Caco-2 (cell line): ENCODE results near the gene CACNA1D. TPM values are rescaled to one million over a fixed set of nuclear protein-coding genes. Genes with fewer than 3 reads are reported as not detected.

Source experiments
- BruUV-seq: library from RNA; stranded (reverse); fragments of 400-500 nt; replicated peaks from 2 replicates; lab custom pipeline; 2021; lab: Mats Ljungman, UMichigan
- CTCF ChIA-PET: fragments of 300-600 bp; sonication (Branson Sonifier 250); formaldehyde crosslinking; loops from one replicate; lab custom pipeline; 2022; ENCODE audit warnings: antibody characterized with exemption; lab: Charles Lee
- POLR2A ChIA-PET: fragments of 300-600 bp; sonication (Branson Sonifier 250); formaldehyde crosslinking; loops from one replicate; lab custom pipeline; 2022; ENCODE audit warnings: antibody characterized with exemption; lab: Charles Lee
- DNase-seq, 2 experiments: peaks; one replicate each; pipeline versions ENCODE4 v3.0.0 to v3.0.0-alpha.2; 2020 to 2022
- H3K27me3 ChIP-seq: replicated peaks from 2 replicates; pipeline ENCODE4 v1.6.0; 2011; ENCODE audit warnings: low read length; ENCODE audit not compliant: control insufficient read depth, insufficient read depth
- H3K36me3 ChIP-seq: 2 replicates; pipeline ENCODE4 v1.5.1; 2011; ENCODE audit warnings: low read length; ENCODE audit not compliant: control insufficient read depth, insufficient read depth
- H3K4me1 ChIP-seq: fragments of 250-450 bp; sonication (Bioruptor Pico); 2 replicates; pipeline ENCODE4 v1.5.1; 2020; ENCODE audit warnings: mild to moderate bottlenecking
- H3K4me3 ChIP-seq: 2 replicates; pipeline ENCODE4 v1.5.1; 2011; ENCODE audit warnings: low read depth, mild to moderate bottlenecking, control low read depth, low read length
- H3K9me3 ChIP-seq: fragments of 250-450 bp; sonication (Bioruptor Pico); 2 replicates; pipeline ENCODE4 v1.5.1; 2020; ENCODE audit warnings: mild to moderate bottlenecking, moderate library complexity
- H3K27ac Mint-ChIP-seq: one replicate; pipeline ENCODE4 v1.8.0; 2022; ENCODE audit warnings: mixed read lengths; ENCODE audit not compliant: unreplicated experiment
- H3K27me3 Mint-ChIP-seq: one replicate; pipeline ENCODE4 v1.8.0; 2022; ENCODE audit warnings: mixed read lengths; ENCODE audit not compliant: insufficient read depth, unreplicated experiment
- H3K36me3 Mint-ChIP-seq: one replicate; pipeline ENCODE4 v1.8.0; 2022; ENCODE audit warnings: mild to moderate bottlenecking, mixed read lengths; ENCODE audit not compliant: insufficient read depth, unreplicated experiment
- H3K4me1 Mint-ChIP-seq: one replicate; pipeline ENCODE4 v1.8.0; 2022; ENCODE audit warnings: low read depth, mixed read lengths; ENCODE audit not compliant: unreplicated experiment
- H3K4me3 Mint-ChIP-seq: one replicate; pipeline ENCODE4 v1.8.0; 2022; ENCODE audit warnings: mild to moderate bottlenecking, moderate library complexity, mixed read lengths; ENCODE audit not compliant: unreplicated experiment
- H3K9me3 Mint-ChIP-seq: one replicate; pipeline ENCODE4 v1.8.0; 2022; ENCODE audit warnings: mixed read lengths; ENCODE audit not compliant: unreplicated experiment
- intact Hi-C: fragments of 100-400 bp; cut with micrococcal nuclease; formaldehyde crosslinking; loops from one replicate; pipeline ENCODE4 v1.10.0; 2022; ENCODE audit not compliant: unreplicated experiment
- total RNA-seq: library from RNA; stranded (reverse); gene quantifications from 2 replicates; pipeline ENCODE4 v1.2.3, GENCODE V29; 2022
- TF ChIP-seq, protein P1 (sequence below), 2 experiments: fragments of 200-600 bp in 1 of 2; IDR thresholded peaks; 1 replicate in 1 of 2; 2 replicates in 1 of 2; pipeline versions ENCODE4 v1.5.1 to v1.8.0; 2011 to 2022; ENCODE audit warnings: antibody characterized with exemption in 1 of 2, control low read depth in 1 of 2, inconsistent platforms in 1 of 2, low read depth in 1 of 2, low read length in 1 of 2, mild to moderate bottlenecking in 1 of 2, moderate library complexity in 1 of 2; ENCODE audit not compliant: insufficient read depth in 1 of 2, severe bottlenecking in 1 of 2, unreplicated experiment in 1 of 2

Gene CACNA1D
- total RNA-seq, 1 experiment from 2014 or later: 13.3 TPM

DNA sequence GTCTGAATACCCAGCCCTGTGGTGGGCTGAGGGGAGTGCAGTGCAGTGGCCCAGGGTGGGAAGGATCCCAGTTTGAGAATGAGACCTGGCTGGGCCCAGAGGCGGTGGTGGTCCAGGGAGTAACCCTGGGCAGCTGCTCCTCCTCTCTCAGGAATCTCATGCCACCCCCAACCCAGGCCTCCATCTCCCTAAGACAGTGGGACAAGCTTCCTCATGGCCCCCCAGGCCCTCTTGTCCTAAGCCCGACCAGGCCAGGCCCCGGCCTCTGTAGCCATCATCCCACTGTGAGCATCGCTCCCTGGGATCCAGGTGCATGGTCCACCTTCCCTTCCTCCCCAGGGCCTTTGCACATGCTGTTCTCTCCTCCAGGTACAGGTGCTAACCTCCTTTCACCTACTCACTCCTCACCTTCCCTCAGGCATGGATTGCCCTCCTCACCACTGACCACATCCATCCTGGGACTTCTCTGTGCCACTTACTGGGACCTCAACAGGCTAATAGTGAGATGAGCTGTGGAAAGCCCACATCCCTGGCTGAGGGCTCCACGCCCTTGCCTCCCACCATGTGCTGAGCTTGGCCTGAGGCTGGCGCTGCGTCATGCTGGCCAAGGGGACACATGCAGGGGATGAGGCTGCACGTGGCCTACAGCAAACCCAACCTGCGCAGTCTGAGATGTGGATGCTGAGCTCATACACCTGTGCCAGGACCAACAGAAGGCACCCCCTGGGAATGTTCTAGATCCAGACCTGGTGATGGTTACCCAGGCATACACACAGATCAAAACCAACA, 341.9 kb downstream of the CACNA1D start:
- Mint-ChIP-seq H3K27me3 (no peaks in the 10 kb centered on the region), H3K4me3 (no peak overlapping the region), H3K36me3 (peaks cover 32% of the 10 kb centered on the region), H3K9me3 (no peaks in the 10 kb centered on the region), H3K4me1 (no peaks in the 10 kb centered on the region), H3K27ac (no peak overlapping the region)
- no peak for DNase-seq
- Histone ChIP-seq H3K27me3 (no peaks in the 10 kb centered on the region), H3K4me3 (no peak overlapping the region), H3K4me1 (no peaks in the 10 kb centered on the region), H3K36me3 (peaks cover 4% of the 10 kb centered on the region), H3K9me3 (no peaks in the 10 kb centered on the region)
- ChIA-PET POLR2A (no interaction called here), CTCF (no interaction called here)
- TF ChIP-seq, protein P1, sequence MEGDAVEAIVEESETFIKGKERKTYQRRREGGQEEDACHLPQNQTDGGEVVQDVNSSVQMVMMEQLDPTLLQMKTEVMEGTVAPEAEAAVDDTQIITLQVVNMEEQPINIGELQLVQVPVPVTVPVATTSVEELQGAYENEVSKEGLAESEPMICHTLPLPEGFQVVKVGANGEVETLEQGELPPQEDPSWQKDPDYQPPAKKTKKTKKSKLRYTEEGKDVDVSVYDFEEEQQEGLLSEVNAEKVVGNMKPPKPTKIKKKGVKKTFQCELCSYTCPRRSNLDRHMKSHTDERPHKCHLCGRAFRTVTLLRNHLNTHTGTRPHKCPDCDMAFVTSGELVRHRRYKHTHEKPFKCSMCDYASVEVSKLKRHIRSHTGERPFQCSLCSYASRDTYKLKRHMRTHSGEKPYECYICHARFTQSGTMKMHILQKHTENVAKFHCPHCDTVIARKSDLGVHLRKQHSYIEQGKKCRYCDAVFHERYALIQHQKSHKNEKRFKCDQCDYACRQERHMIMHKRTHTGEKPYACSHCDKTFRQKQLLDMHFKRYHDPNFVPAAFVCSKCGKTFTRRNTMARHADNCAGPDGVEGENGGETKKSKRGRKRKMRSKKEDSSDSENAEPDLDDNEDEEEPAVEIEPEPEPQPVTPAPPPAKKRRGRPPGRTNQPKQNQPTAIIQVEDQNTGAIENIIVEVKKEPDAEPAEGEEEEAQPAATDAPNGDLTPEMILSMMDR (IDR thresholded peaks at IDR 0.05; ENCODE audit: insufficient read depth in 1 of 2, low read depth in 1 of 2, low read length in 1 of 2, severe bottlenecking in 1 of 2, unreplicated experiment in 1 of 2): no peak
- intact Hi-C loops: no loop called here
- no TSS peak for BruUV-seq

- H3K4me1 Mint-ChIP-seq: no peaks in the 10 kb centered on the region
- TF ChIP-seq, protein P1 (IDR thresholded peaks at IDR 0.05; ENCODE audit: insufficient read depth in 1 of 2, low read depth in 1 of 2, low read length in 1 of 2, severe bottlenecking in 1 of 2, unreplicated experiment in 1 of 2): no peak
- POLR2A ChIA-PET: no interaction called here
- H3K27me3 ChIP-seq: no peaks in the 10 kb centered on the region
- CTCF ChIA-PET: no interaction called here
- peaks cover 4% of the 10 kb centered on the region for H3K36me3 ChIP-seq
- H3K9me3 ChIP-seq: no peaks in the 10 kb centered on the region
- no peak overlapping the region for H3K4me3 ChIP-seq
- no peak overlapping the region for H3K27ac Mint-ChIP-seq
- DNase-seq: no peak
- no TSS peak for BruUV-seq
- intact Hi-C loops: no loop called here
- no peak overlapping the region for H3K4me3 Mint-ChIP-seq
- no peaks in the 10 kb centered on the region for H3K27me3 Mint-ChIP-seq
- peaks cover 34% of the 10 kb centered on the region for H3K36me3 Mint-ChIP-seq
- no peaks in the 10 kb centered on the region for H3K9me3 Mint-ChIP-seq
- H3K4me1 ChIP-seq: peaks cover 3% of the 10 kb centered on the region
These were observed 342.9 kb downstream of the CACNA1D start for GRCh38 chr3:53837331-53837730.

DNA sequence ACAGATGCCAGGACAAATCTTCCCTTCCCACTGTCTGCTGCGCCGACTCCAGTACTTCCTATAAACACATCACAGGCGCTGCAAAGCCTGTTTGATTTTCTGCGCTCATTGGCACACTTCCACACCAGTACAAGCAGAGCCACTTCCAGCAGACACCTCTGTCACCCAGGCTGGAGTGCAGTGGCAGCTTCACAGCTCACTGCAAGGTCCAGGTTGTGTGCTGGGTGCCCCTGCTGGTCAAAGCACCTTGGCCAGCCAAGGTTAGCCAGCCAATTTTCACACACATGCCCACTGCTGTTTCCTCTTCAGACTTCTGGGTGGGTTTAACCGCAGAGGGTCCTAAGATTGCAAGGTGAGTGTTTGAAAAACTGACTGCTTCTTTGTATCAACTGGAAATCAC, 346.9 kb downstream of the CACNA1D start:
- Mint-ChIP-seq H3K36me3 (peaks cover 32% of the 10 kb centered on the region), H3K27ac (no peak overlapping the region), H3K27me3 (no peaks in the 10 kb centered on the region), H3K9me3 (no peaks in the 10 kb centered on the region), H3K4me1 (peaks cover 10% of the 10 kb centered on the region), H3K4me3 (no peak overlapping the region)
- Histone ChIP-seq H3K36me3 (0 out of 2 replicates have a peak, but pooled peaks cover 1% of the 10 kb centered on the region), H3K4me3 (no peak overlapping the region), H3K9me3 (no peaks in the 10 kb centered on the region), H3K27me3 (no peaks in the 10 kb centered on the region), H3K4me1 (peaks cover 32% of the 10 kb centered on the region)
- ChIA-PET CTCF (interaction anchor here (0.7 kb wide), 1 partner anchor 434 kb away, joined by 3 read pairs; no protein-coding TSS in a partner anchor), POLR2A (no interaction called here)
- intact Hi-C loops: loop anchor here (10.0 kb wide), 1 partner anchor 116 kb away; no protein-coding TSS in a partner anchor
- no peak for DNase-seq
- BruUV-seq: no TSS peak
- TF ChIP-seq, protein P1 (IDR thresholded peaks at IDR 0.05; ENCODE audit: insufficient read depth in 1 of 2, low read depth in 1 of 2, low read length in 1 of 2, severe bottlenecking in 1 of 2, unreplicated experiment in 1 of 2): peak; percentile 10 to 24
